SK-N-SH (cell line): Measurements from ENCODE around the gene RANBP2. TPM values are rescaled to one million over a fixed set of nuclear protein-coding genes. Genes with fewer than 3 reads are reported as not detected.
"Not testable (repeated sequence)": the region's sequence is repeated elsewhere in the genome, so short reads cannot be mapped to it uniquely, and the experiment has no call there.

Experiments used
- CTCF ChIA-PET: fragments of 300-600, 350-600 bp; formaldehyde crosslinking; extraction: SDS; loops from one replicate; lab custom pipeline; 2021; lab: Yijun Ruan, JAX
- POLR2A ChIA-PET: fragments of 350-600 bp; sonication (Branson Sonifier 250); formaldehyde crosslinking; extraction: SDS; loops from one replicate; lab custom pipeline; 2020; ENCODE audit warnings: antibody characterized with exemption, inconsistent platforms; lab: Yijun Ruan, JAX
- DNase-seq: peaks from one replicate; pipeline ENCODE4 v3.0.0; 2012
- H2AFZ ChIP-seq: fragments of 200-600 bp; sonication (generic); 2 replicates; pipeline ENCODE4 v1.8.1; 2016; ENCODE audit warnings: antibody characterized with exemption, mild to moderate bottlenecking, low read depth
- H3F3A ChIP-seq: fragments of 200-600 bp; sonication (generic); replicated peaks from 2 replicates; pipeline ENCODE3; 2016; ENCODE audit warnings: antibody characterized with exemption, mild to moderate bottlenecking; ENCODE audit not compliant: insufficient read depth
- H3K27ac ChIP-seq, 2 experiments: fragments of 200-500 bp in 1 of 2; fragments of 200-600 bp in 1 of 2; sonication (Bioruptor generic) in 1 of 2; sonication (generic), shearing (Covaris generic) in 1 of 2; 2 replicates each; pipeline versions ENCODE4 v1.5.1 to v1.6.1; 2014 to 2016; ENCODE audit warnings: low read depth in 2 of 2, inconsistent platforms in 1 of 2, low read length in 1 of 2, mild to moderate bottlenecking in 1 of 2, mixed read lengths in 1 of 2
- H3K27me3 ChIP-seq: fragments of 200-600 bp; sonication (generic), shearing (Covaris generic); 2 replicates; pipeline ENCODE4 v1.6.1; 2016; ENCODE audit warnings: mixed run types; ENCODE audit not compliant: insufficient read depth
- H3K36me3 ChIP-seq, 2 experiments: fragments of 200-500 bp in 1 of 2; fragments of 200-600 bp in 1 of 2; sonication (Bioruptor generic) in 1 of 2; sonication (generic) in 1 of 2; replicated peaks in 1 of 2; 2 replicates each; pipeline versions ENCODE3 to v1.5.1; 2014 to 2016; ENCODE audit warnings: low read length in 1 of 2, mild to moderate bottlenecking in 1 of 2; ENCODE audit not compliant: insufficient read depth in 2 of 2, control insufficient read depth in 1 of 2
- H3K4me1 ChIP-seq, 2 experiments: fragments of 200-500 bp in 1 of 2; fragments of 200-600 bp in 1 of 2; sonication (Bioruptor generic) in 1 of 2; sonication (generic), shearing (Covaris generic) in 1 of 2; 2 replicates each; pipeline versions ENCODE4 v1.5.1 to v1.6.1; 2014 to 2016; ENCODE audit warnings: low read depth in 1 of 2, low read length in 1 of 2, mixed run types in 1 of 2; ENCODE audit not compliant: insufficient read depth in 2 of 2, control insufficient read depth in 1 of 2
- H3K4me2 ChIP-seq: fragments of 200-600 bp; sonication (generic), shearing (Covaris generic); 2 replicates; pipeline ENCODE4 v1.6.1; 2017; ENCODE audit warnings: mixed run types
- H3K4me3 ChIP-seq, 2 experiments: fragments of 200-500 bp in 1 of 2; fragments of 200-600 bp in 1 of 2; sonication (Bioruptor generic) in 1 of 2; sonication (generic), shearing (Covaris generic) in 1 of 2; 2 replicates each; pipeline versions ENCODE4 v1.5.1 to v1.8.1; 2014 to 2016; ENCODE audit warnings: low read depth in 2 of 2, inconsistent platforms in 1 of 2, low read length in 1 of 2, mild to moderate bottlenecking in 1 of 2, mixed read lengths in 1 of 2, moderate library complexity in 1 of 2
- H3K79me2 ChIP-seq: fragments of 200-600 bp; sonication (generic); 2 replicates; pipeline ENCODE4 v1.8.1; 2017; ENCODE audit warnings: mild to moderate bottlenecking; ENCODE audit not compliant: insufficient read depth
- H3K9ac ChIP-seq: fragments of 200-600 bp; sonication (generic); 2 replicates; pipeline ENCODE4 v1.6.1; 2017; ENCODE audit warnings: mixed run types
- H3K9me2 ChIP-seq: fragments of 200-600 bp; sonication (generic); 2 replicates; pipeline ENCODE4 v1.6.1; 2017; ENCODE audit warnings: mixed run types
- H3K9me3 ChIP-seq: fragments of 200-600 bp; sonication (generic); 2 replicates; pipeline ENCODE4 v1.6.1; 2017; ENCODE audit warnings: mixed run types, mild to moderate bottlenecking, moderate library complexity
- H4K20me1 ChIP-seq: fragments of 200-600 bp; sonication (generic); 2 replicates; pipeline ENCODE4 v1.6.1; 2017; ENCODE audit warnings: mild to moderate bottlenecking, mixed run types; ENCODE audit not compliant: insufficient read depth
- ELF1 ChIP-seq: IDR thresholded peaks from 2 replicates; pipeline ENCODE4 v1.4.0; 2012
- MXI1 ChIP-seq: IDR thresholded peaks from 2 replicates; pipeline ENCODE4 v1.6.1; 2012; ENCODE audit warnings: mild to moderate bottlenecking, low read depth, low read length, improper control_type of control experiment
- POLR2AphosphoS5 ChIP-seq: IDR thresholded peaks from 2 replicates; pipeline ENCODE4 v1.6.1; 2012; ENCODE audit warnings: low read depth, low read length
- RFX5 ChIP-seq: IDR thresholded peaks from 2 replicates; pipeline ENCODE4 v1.6.1; 2012; ENCODE audit warnings: mild to moderate bottlenecking, improper control_type of control experiment, low read length
- SIN3A ChIP-seq: IDR thresholded peaks from 2 replicates; pipeline ENCODE4 v1.6.1; 2012; ENCODE audit warnings: low read depth, mild to moderate bottlenecking, low read length, moderate library complexity, borderline replicate concordance
- TAF1 ChIP-seq: IDR thresholded peaks from 2 replicates; pipeline ENCODE4 v1.6.1; 2012; ENCODE audit warnings: low read depth, mild to moderate bottlenecking, low read length, moderate library complexity, borderline replicate concordance
- TCF12 ChIP-seq: IDR thresholded peaks from 2 replicates; pipeline ENCODE4 v1.4.0; 2012
- TEAD4 ChIP-seq: IDR thresholded peaks from 2 replicates; pipeline ENCODE4 v1.4.0; 2012; ENCODE audit warnings: mild to moderate bottlenecking, borderline replicate concordance; ENCODE audit not compliant: insufficient read depth
- WGBS: methylation state at CpG from one replicate; pipeline ENCODE4 v1.1.6; 2017; ENCODE audit warnings: low lambda C conversion rate; 5-methylcytosine and 5-hydroxymethylcytosine counted together
- polyA plus RNA-seq, 3 experiments: library from polyadenylated mRNA; depleted of rRNA; stranded (reverse); fragments of >200 nt; gene quantifications; 2 replicates each; pipeline ENCODE4 v1.2.3, GENCODE V29; 2012
- TF ChIP-seq, protein P1 (sequence below): IDR thresholded peaks from 2 replicates; pipeline ENCODE4 v1.6.1; 2012; ENCODE audit warnings: mild to moderate bottlenecking, low read depth, low read length, moderate library complexity
- TF ChIP-seq, protein P2 (sequence below): fragments of 200-600 bp; sonication (generic); IDR thresholded peaks from 2 replicates; pipeline ENCODE4 v1.6.1; 2017; ENCODE audit warnings: antibody characterized with exemption, mild to moderate bottlenecking, moderate library complexity

The RANBP2 gene
- polyA plus RNA-seq, 1 of the 3 experiments (the other 2 are of a cell fraction): 3.6 TPM

DNA sequence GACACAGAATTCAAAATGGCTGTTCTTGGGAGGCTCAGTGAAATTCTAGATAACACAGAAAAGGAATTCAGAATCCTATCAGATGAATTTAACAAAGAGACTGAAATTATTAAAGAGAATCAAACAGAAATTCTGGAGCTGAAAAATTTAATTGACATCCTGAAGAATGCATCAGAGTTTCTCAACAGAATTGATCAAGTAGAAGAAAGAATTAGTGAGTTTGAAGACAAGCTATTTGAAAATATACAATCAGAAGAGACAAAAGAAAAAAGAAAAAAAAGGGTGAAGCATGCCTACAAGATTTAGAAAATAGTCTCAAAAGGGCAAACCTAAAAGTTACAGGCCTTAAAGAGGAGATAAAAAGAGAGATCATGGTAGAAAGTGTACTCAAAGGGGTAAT is 12.0 kb upstream of the RANBP2 start:
- Histone ChIP-seq H3K9ac (no peak overlapping the region), H3K79me2 (no peaks in the 10 kb centered on the region), H4K20me1 (no peaks in the 10 kb centered on the region), H3K27ac (no peak overlapping the region), H3K4me3 (no peak overlapping the region), H3K4me2 (no peak overlapping the region), H3K9me2 (no peaks in the 10 kb centered on the region), H3F3A (no peaks in the 10 kb centered on the region), H3K27me3 (no peaks in the 10 kb centered on the region), H3K36me3 (no peaks in the 10 kb centered on the region), H3K9me3 (peaks cover 4% of the 10 kb centered on the region; the same call in 1 of the 2 replicates), H2AFZ (no peak overlapping the region), H3K4me1 (no peaks in the 10 kb centered on the region)
- CTCF ChIA-PET: interaction anchor here (1.6 kb wide), 1 partner anchor 71 kb away, joined by 4 read pairs; no protein-coding TSS in a partner anchor
- no peak for DNase-seq
- POLR2A ChIA-PET: no interaction called here
- TF ChIP-seq TCF12 (no peak), RFX5 (no peak), MXI1 (no peak), TEAD4 (no peak), ELF1 (no peak), SIN3A (no peak), POLR2AphosphoS5 (no peak), TAF1 (no peak)
- TF ChIP-seq, protein P1, sequence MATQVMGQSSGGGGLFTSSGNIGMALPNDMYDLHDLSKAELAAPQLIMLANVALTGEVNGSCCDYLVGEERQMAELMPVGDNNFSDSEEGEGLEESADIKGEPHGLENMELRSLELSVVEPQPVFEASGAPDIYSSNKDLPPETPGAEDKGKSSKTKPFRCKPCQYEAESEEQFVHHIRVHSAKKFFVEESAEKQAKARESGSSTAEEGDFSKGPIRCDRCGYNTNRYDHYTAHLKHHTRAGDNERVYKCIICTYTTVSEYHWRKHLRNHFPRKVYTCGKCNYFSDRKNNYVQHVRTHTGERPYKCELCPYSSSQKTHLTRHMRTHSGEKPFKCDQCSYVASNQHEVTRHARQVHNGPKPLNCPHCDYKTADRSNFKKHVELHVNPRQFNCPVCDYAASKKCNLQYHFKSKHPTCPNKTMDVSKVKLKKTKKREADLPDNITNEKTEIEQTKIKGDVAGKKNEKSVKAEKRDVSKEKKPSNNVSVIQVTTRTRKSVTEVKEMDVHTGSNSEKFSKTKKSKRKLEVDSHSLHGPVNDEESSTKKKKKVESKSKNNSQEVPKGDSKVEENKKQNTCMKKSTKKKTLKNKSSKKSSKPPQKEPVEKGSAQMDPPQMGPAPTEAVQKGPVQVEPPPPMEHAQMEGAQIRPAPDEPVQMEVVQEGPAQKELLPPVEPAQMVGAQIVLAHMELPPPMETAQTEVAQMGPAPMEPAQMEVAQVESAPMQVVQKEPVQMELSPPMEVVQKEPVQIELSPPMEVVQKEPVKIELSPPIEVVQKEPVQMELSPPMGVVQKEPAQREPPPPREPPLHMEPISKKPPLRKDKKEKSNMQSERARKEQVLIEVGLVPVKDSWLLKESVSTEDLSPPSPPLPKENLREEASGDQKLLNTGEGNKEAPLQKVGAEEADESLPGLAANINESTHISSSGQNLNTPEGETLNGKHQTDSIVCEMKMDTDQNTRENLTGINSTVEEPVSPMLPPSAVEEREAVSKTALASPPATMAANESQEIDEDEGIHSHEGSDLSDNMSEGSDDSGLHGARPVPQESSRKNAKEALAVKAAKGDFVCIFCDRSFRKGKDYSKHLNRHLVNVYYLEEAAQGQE: no peak
- TF ChIP-seq, protein P2, sequence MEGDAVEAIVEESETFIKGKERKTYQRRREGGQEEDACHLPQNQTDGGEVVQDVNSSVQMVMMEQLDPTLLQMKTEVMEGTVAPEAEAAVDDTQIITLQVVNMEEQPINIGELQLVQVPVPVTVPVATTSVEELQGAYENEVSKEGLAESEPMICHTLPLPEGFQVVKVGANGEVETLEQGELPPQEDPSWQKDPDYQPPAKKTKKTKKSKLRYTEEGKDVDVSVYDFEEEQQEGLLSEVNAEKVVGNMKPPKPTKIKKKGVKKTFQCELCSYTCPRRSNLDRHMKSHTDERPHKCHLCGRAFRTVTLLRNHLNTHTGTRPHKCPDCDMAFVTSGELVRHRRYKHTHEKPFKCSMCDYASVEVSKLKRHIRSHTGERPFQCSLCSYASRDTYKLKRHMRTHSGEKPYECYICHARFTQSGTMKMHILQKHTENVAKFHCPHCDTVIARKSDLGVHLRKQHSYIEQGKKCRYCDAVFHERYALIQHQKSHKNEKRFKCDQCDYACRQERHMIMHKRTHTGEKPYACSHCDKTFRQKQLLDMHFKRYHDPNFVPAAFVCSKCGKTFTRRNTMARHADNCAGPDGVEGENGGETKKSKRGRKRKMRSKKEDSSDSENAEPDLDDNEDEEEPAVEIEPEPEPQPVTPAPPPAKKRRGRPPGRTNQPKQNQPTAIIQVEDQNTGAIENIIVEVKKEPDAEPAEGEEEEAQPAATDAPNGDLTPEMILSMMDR: no peak

DNA sequence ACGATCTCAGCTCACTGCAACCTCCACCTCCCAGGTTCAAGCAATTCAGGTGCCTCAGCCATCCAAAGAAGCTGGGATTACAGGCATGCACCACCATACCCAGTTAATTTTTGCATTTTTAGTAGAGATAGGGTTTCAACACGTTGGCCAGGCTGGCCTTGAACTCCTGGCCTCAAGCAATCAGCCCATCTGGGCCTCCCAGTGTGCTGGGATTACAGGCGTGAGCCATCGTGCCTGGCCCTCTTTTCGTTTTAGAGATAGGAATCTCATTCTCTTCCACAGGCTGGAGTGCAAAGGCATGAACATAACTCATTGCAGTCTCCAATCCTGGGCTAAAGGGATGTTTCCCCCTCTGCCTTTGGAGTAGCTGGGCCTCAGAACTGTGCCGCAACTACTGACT is 2.3 kb upstream of the RANBP2 start:
- H4K20me1 ChIP-seq, H3K27me3 ChIP-seq, H2AFZ ChIP-seq, H3K4me3 ChIP-seq, POLR2A ChIA-PET, H3F3A ChIP-seq, H3K9me2 ChIP-seq, H3K36me3 ChIP-seq, H3K9ac ChIP-seq, H3K27ac ChIP-seq, H3K4me2 ChIP-seq, DNase-seq, H3K9me3 ChIP-seq, H3K4me1 ChIP-seq: not testable (repeated sequence)
- peaks cover 25% of the 10 kb centered on the region for H3K79me2 ChIP-seq
- WGBS: 77% methylated on average over 6 of the region's 6 CpGs
- CTCF ChIA-PET: interaction anchor here (0.6 kb wide), 1 partner anchor 749 kb away, joined by 3 read pairs; no protein-coding TSS in a partner anchor

- H3K36me3 ChIP-seq, H3K27ac ChIP-seq, H3K9ac ChIP-seq, H3K4me1 ChIP-seq, H3K27me3 ChIP-seq, DNase-seq, POLR2A ChIA-PET, CTCF ChIA-PET, H3K4me3 ChIP-seq, H3F3A ChIP-seq, H2AFZ ChIP-seq, H3K4me2 ChIP-seq, H3K9me3 ChIP-seq, H3K9me2 ChIP-seq: not testable (repeated sequence)
- Histone ChIP-seq H4K20me1 (peaks cover 51% of the 10 kb centered on the region), H3K79me2 (peaks cover 97% of the 10 kb centered on the region)
- WGBS: 94% methylated on average over 9 of the region's 9 CpGs
Observed at GRCh38 chr2:108726048-108726447, 6.8 kb downstream of the RANBP2 start.

DNA sequence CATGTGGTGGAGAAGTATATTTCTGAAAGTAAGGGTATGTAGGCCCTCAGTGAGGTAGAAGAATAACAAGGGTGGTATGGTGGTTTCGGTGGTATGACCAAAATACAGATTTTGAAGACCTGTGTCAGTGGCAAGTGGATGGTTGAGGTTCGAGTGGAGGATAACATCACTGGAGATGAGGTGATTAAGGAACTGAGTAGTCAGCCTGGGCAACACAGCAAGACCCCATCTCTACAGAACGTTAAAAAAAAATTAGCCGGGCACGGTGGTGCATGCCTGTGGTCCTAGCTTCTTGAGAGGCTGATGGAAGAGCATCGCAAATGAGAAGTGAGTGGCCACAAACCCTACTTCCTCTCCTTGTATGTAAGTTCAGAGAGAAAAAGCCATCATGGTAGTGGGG is 15.4 kb downstream of the RANBP2 start:
- H3K9ac ChIP-seq, H4K20me1 ChIP-seq, H3K4me1 ChIP-seq, CTCF ChIA-PET, H3K4me2 ChIP-seq, H3K9me3 ChIP-seq, H3K27me3 ChIP-seq, POLR2A ChIA-PET, H3K9me2 ChIP-seq, DNase-seq, H2AFZ ChIP-seq, H3K4me3 ChIP-seq: not testable (repeated sequence)
- H3K79me2 ChIP-seq: peaks cover 42% of the 10 kb centered on the region
- 88% methylated on average over 6 of the region's 6 CpGs for WGBS
- peak overlapping the region in 1 of 2 experiments; percentile 53; a peak in 1 of 4 replicates for H3K27ac ChIP-seq
- peaks cover 12 to 22% of the 10 kb centered on the region in 2 experiments for H3K36me3 ChIP-seq
- peaks cover 14% of the 10 kb centered on the region for H3F3A ChIP-seq
